ENCODE results near the gene TAGLN. TPM values are rescaled to one million over a fixed set of nuclear protein-coding genes. Genes with fewer than 3 reads are reported as not detected.
"Not testable (repeated sequence)": the region's sequence is repeated elsewhere in the genome, so short reads cannot be mapped to it uniquely, and the experiment has no call there.

The TAGLN gene
- total and polyA plus RNA-seq, 2 of the 8 experiments (the other 6 are each of a cell fraction or from before 2014, with no cell fraction given): 140 to 300 TPM

DNA sequence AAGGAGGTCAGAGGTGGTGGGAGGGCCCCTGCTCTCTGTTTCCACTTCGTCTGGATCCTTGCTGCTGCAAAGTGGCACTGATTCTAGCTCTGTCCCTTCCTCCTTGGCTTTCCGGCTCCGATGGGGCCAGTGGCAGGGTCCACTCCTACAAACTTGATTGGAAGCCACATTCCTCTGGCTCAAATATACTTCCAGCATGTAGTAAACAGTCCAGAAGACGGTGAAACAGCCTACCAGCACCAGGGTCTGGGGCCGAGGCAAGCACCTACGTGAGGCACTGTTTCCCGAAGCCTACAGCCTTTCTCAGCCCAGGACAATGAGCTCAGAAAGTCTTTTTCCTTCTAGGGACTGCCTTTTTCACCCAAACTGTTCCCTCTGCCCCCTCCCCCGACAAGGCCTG, 6.9 kb downstream of the TAGLN start:
- peaks cover 0 to 11% of the 10 kb centered on the region in 2 experiments; a peak in 1 of 4 replicates for H3K79me2 ChIP-seq (ENCODE audit: control insufficient read depth in 1 of 2, insufficient read depth in 2 of 2, low read length in 2 of 2)
- not testable (repeated sequence) for H3K4me2 ChIP-seq (ENCODE audit: insufficient read depth in 1 of 2, low read depth in 2 of 2, low read length in 2 of 2); H4K5ac ChIP-seq (ENCODE audit: insufficient read length, low read depth, low read length); H4K91ac ChIP-seq (replicated peaks; ENCODE audit: insufficient read length, low read length); H3K4ac ChIP-seq (replicated peaks; ENCODE audit: insufficient read length, low read depth, low read length); H3K9me3 ChIP-seq (ENCODE audit: insufficient read depth in 2 of 2, low read depth in 1 of 2, low read length in 1 of 2); H3K79me1 ChIP-seq (ENCODE audit: low read depth, low read length); H3K4me3 ChIP-seq (ENCODE audit: extremely low read depth in 1 of 4, insufficient read depth in 2 of 4, low read depth in 3 of 4, low read length in 4 of 4); H3K18ac ChIP-seq (ENCODE audit: extremely low read depth, low read length); H4K8ac ChIP-seq (ENCODE audit: extremely low read depth, insufficient read depth, low read length); H3K9ac ChIP-seq (replicated peaks in 1 of 4; ENCODE audit: extremely low read depth in 1 of 4, low read depth in 3 of 4, low read length in 3 of 4); H3K27me3 ChIP-seq (replicated peaks in 1 of 4; ENCODE audit: control insufficient read depth in 3 of 4, extremely low read depth in 1 of 4, insufficient read depth in 3 of 4, low read length in 3 of 4); H3K4me1 ChIP-seq (replicated peaks in 1 of 4; ENCODE audit: control insufficient read depth in 3 of 4, insufficient read depth in 4 of 4, low read length in 3 of 4); H2BK12ac ChIP-seq (ENCODE audit: low read depth, low read length); H3K56ac ChIP-seq (replicated peaks; ENCODE audit: insufficient read length, low read depth, low read length); H2BK5ac ChIP-seq (ENCODE audit: low read depth, low read length); H2BK120ac ChIP-seq (replicated peaks; ENCODE audit: low read depth, low read length); H2AK5ac ChIP-seq (ENCODE audit: low read depth, low read length); H2BK20ac ChIP-seq (ENCODE audit: low read length); H3K27ac ChIP-seq (ENCODE audit: low read depth, low read length); H4K20me1 ChIP-seq (replicated peaks in 1 of 2; ENCODE audit: control insufficient read depth in 1 of 2, insufficient read depth in 2 of 2, low read length in 2 of 2); DNase-seq (ENCODE audit: low read depth in 1 of 2, low spot score in 2 of 2); H3K23ac ChIP-seq (ENCODE audit: insufficient read length); H2BK15ac ChIP-seq (ENCODE audit: low read length); H2AFZ ChIP-seq (ENCODE audit: low read length); H3K36me3 ChIP-seq (ENCODE audit: control insufficient read depth in 2 of 4, insufficient read depth in 4 of 4, low read length in 3 of 4); H3K14ac ChIP-seq (ENCODE audit: insufficient read length); H3K23me2 ChIP-seq (ENCODE audit: low read depth, low read length)
- CTCF ChIA-PET (ENCODE audit: partially characterized antibody): interaction anchor here (1.3 to 18.7 kb wide), 4 partner anchors 10 to 24 kb away, joined by 3 to 449 read pairs (median 128); partner anchors contain the start of genes PCSK7, RNF214 and SIDT2
- POLR2A ChIA-PET (ENCODE audit: partially characterized antibody): interaction anchor here (0.9 to 10.3 kb wide), 4 partner anchors 8 to 22 kb away, joined by 4 to 153 read pairs (median 6); partner anchors contain the start of gene SIDT2
- peak; percentile 52 for FAIRE-seq
- 92% methylated on average over 6 of the region's 8 CpGs; no CpG with 5 or more reads in 1 of the 2 experiments for WGBS, 2 experiments (ENCODE audit: extremely low coverage in 1 of 2, insufficient coverage in 1 of 2, insufficient read length in 1 of 2, insufficient replicate concordance in 2 of 2, low coverage in 1 of 2, low lambda C conversion rate in 2 of 2, missing lambda C conversion rate in 1 of 2)

DNA sequence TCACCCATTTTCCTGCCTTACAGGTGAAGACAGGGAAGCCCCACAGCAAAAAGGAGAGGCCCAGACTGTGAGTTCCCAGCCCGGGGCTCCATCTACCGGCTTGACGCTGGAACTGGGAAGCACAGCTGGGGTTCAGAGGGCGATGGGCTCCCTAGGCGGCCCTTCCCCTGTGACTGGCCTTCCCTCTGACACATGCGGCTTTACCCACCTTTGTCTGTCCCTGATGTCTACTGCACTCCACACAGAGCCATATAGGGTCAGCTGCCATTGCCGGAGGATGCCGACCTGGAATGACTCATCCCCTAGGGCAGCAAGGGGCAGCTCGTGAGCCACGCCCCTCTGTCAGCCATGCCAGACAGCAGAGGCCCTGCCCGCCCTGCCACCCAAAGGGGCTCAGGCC, 7.7 kb downstream of the TAGLN start:
- not testable (repeated sequence) for H4K91ac ChIP-seq (replicated peaks; ENCODE audit: insufficient read length, low read length); H2BK15ac ChIP-seq (ENCODE audit: low read length); H3K18ac ChIP-seq (ENCODE audit: extremely low read depth, low read length); H3K36me3 ChIP-seq (ENCODE audit: control insufficient read depth in 2 of 4, insufficient read depth in 4 of 4, low read length in 3 of 4); H2BK12ac ChIP-seq (ENCODE audit: low read depth, low read length); H2AFZ ChIP-seq (ENCODE audit: low read length); H3K14ac ChIP-seq (ENCODE audit: insufficient read length); H2BK5ac ChIP-seq (ENCODE audit: low read depth, low read length); H4K8ac ChIP-seq (ENCODE audit: extremely low read depth, insufficient read depth, low read length); H3K79me2 ChIP-seq (ENCODE audit: control insufficient read depth in 1 of 2, insufficient read depth in 2 of 2, low read length in 2 of 2); H2AK5ac ChIP-seq (ENCODE audit: low read depth, low read length); H3K56ac ChIP-seq (replicated peaks; ENCODE audit: insufficient read length, low read depth, low read length); H3K23ac ChIP-seq (ENCODE audit: insufficient read length); H2BK120ac ChIP-seq (replicated peaks; ENCODE audit: low read depth, low read length); H3K4me3 ChIP-seq (ENCODE audit: extremely low read depth in 1 of 4, insufficient read depth in 2 of 4, low read depth in 3 of 4, low read length in 4 of 4); H3K9me3 ChIP-seq (ENCODE audit: insufficient read depth in 2 of 2, low read depth in 1 of 2, low read length in 1 of 2); H4K20me1 ChIP-seq (replicated peaks in 1 of 2; ENCODE audit: control insufficient read depth in 1 of 2, insufficient read depth in 2 of 2, low read length in 2 of 2); H3K9ac ChIP-seq (replicated peaks in 1 of 4; ENCODE audit: extremely low read depth in 1 of 4, low read depth in 3 of 4, low read length in 3 of 4); H3K4me2 ChIP-seq (ENCODE audit: insufficient read depth in 1 of 2, low read depth in 2 of 2, low read length in 2 of 2); H3K27me3 ChIP-seq (replicated peaks in 1 of 4; ENCODE audit: control insufficient read depth in 3 of 4, extremely low read depth in 1 of 4, insufficient read depth in 3 of 4, low read length in 3 of 4); H3K4me1 ChIP-seq (replicated peaks in 1 of 4; ENCODE audit: control insufficient read depth in 3 of 4, insufficient read depth in 4 of 4, low read length in 3 of 4); H3K23me2 ChIP-seq (ENCODE audit: low read depth, low read length); H3K27ac ChIP-seq (ENCODE audit: low read depth, low read length); H4K5ac ChIP-seq (ENCODE audit: insufficient read length, low read depth, low read length); H2BK20ac ChIP-seq (ENCODE audit: low read length); FAIRE-seq; H3K79me1 ChIP-seq (ENCODE audit: low read depth, low read length); H3K4ac ChIP-seq (replicated peaks; ENCODE audit: insufficient read length, low read depth, low read length)
- WGBS, 2 experiments (ENCODE audit: extremely low coverage in 1 of 2, insufficient coverage in 1 of 2, insufficient read length in 1 of 2, insufficient replicate concordance in 2 of 2, low coverage in 1 of 2, low lambda C conversion rate in 2 of 2, missing lambda C conversion rate in 1 of 2): 87% methylated on average over 6 of the region's 11 CpGs; no CpG with 5 or more reads in 1 of the 2 experiments
- CTCF ChIA-PET (ENCODE audit: partially characterized antibody): interaction anchor here (16.4 to 18.7 kb wide), 2 partner anchors 15 to 24 kb away, joined by 249 to 449 read pairs; partner anchors contain the start of genes PCSK7, RNF214 and SIDT2
- POLR2A ChIA-PET (ENCODE audit: partially characterized antibody): interaction anchor here (1.2 to 10.3 kb wide), 2 partner anchors 7 to 23 kb away, joined by 4 to 153 read pairs; partner anchors contain the start of gene SIDT2
- DNase-seq (ENCODE audit: low read depth in 1 of 2, low spot score in 2 of 2): peak in 1 of 2 experiments; percentile 64
